Tibial artery (tissue), 4 donors: Measurements from ENCODE around the gene KLHL29.

Experiments used
- DNase-seq, 2 donors: peaks; one replicate each; pipeline ENCODE4 v3.0.0-alpha.2; 2019
- H3K27ac ChIP-seq, 2 donors: fragments of 200-600 bp; sonication (generic) in 1 of 2; 1 replicate in 1 of 2; 2 replicates in 1 of 2; pipeline ENCODE4 v1.5.1; 2018 to 2019; ENCODE audit warnings: mild to moderate bottlenecking in 1 of 2
- H3K27me3 ChIP-seq, 2 donors: fragments of 200-600 bp; sonication (generic) in 1 of 2; one replicate each; pipeline versions ENCODE4 v1.5.1 to v1.6.0; 2016 to 2019
- H3K36me3 ChIP-seq, 3 donors: fragments of 200-600 bp; sonication (generic) in 2 of 3; one replicate each; pipeline ENCODE4 v1.5.1; 2016 to 2019; ENCODE audit warnings: mild to moderate bottlenecking in 2 of 3
- H3K4me1 ChIP-seq, 4 donors: fragments of 200-600 bp; sonication (generic) in 2 of 4; 1 replicate in 3 of 4; 2 replicates in 1 of 4; pipeline ENCODE4 v1.5.1; 2016 to 2019
- H3K4me3 ChIP-seq, 2 donors: fragments of 200-600 bp; sonication (generic) in 1 of 2; 1 replicate in 1 of 2; 2 replicates in 1 of 2; pipeline ENCODE4 v1.5.1; 2018 to 2019; ENCODE audit warnings: mild to moderate bottlenecking in 2 of 2
- H3K9me3 ChIP-seq, 3 donors: fragments of 200-600 bp; sonication (generic) in 1 of 3; one replicate each; pipeline ENCODE4 v1.5.1; 2016 to 2019
- CTCF ChIP-seq, 2 experiments: fragments of 200-600 bp in 1 of 2; fragments of 450-650 bp in 1 of 2; IDR thresholded peaks; one replicate each; pipeline ENCODE4 v1.5.1; 2017 to 2019; ENCODE audit warnings: antibody characterized with exemption in 2 of 2, mild to moderate bottlenecking in 1 of 2, moderate library complexity in 1 of 2
- intact Hi-C: fragments of 100-400 bp; cut with DNase I; formaldehyde crosslinking; loops from one replicate; pipeline ENCODE4 v1.15.0; 2023; ENCODE audit warnings: low total_unique reads

KLHL29 gene

DNA sequence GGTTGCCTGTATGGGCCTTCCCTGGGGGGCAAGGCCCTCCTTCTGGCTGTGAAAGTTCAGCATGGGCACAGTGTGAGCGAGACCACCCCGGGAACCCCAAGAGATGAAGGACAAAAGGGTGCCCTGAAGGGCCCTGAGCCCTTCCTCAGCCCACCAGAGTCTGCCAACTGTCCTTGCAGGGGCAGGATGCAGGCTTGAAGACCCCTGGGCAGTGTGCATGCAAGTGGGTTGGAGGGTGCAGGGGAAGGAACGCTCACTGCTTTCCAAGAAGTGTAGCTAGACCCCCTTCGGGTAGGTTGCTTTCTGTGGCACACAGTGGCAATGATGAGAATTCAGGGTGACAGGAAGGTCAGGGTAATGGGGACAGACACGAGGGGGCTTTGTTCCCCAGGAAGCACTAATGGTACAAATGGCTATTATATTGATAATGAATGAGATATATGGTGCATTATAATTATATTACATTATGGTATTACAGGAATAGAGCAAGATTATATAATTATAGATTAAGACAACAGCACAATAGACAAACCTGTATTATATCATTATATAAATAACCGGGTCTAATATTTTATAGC is 313.2 kb downstream of the KLHL29 start:
- intact Hi-C loops: no loop called here
- H3K4me1 ChIP-seq: no peaks in the 10 kb centered on the region
- no peak for TF ChIP-seq CTCF (IDR thresholded peaks at IDR 0.05)
- no peaks in the 10 kb centered on the region for H3K27me3 ChIP-seq
- H3K36me3 ChIP-seq: peaks cover 46 to 86% (median 68%) of the 10 kb centered on the region in 3 donors
- H3K4me3 ChIP-seq: no peak overlapping the region
- no peak overlapping the region for H3K27ac ChIP-seq
- H3K9me3 ChIP-seq: no peaks in the 10 kb centered on the region
- peak in 1 of 2 donors; percentile 42 for DNase-seq

GRCh38 chr2:23698721-23699579 is 314.0 kb downstream of the KLHL29 start:
- Histone ChIP-seq H3K27me3 (no peaks in the 10 kb centered on the region), H3K4me1 (no peaks in the 10 kb centered on the region), H3K36me3 (peaks cover 54 to 86% (median 68%) of the 10 kb centered on the region in 3 donors), H3K4me3 (no peak overlapping the region), H3K9me3 (no peaks in the 10 kb centered on the region), H3K27ac (no peak overlapping the region)
- peak; percentile 13 to 63 for DNase-seq
- no peak for TF ChIP-seq CTCF (IDR thresholded peaks at IDR 0.05)
- intact Hi-C loops: no loop called here

DNA sequence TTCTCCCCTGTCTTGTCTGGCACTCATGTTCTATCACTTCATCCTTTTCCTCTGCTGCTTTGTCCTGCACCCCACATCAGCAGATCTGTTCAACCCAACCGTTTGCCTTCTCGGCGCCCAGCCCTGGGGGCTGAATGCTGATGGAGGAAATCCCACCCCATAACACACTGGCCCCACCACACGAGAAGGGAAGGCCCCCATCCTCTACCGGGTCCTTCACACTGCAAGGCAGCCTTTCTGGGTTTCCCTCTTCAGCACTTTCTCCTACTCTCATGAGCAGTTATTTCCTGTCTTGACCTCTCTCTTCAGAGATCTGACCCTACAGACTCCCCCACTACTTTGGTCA is 314.6 kb downstream of the KLHL29 start:
- no peak overlapping the region for H3K27ac ChIP-seq
- intact Hi-C loops: no loop called here

GRCh38 chr2:23700627-23701026 is 315.6 kb downstream of the KLHL29 start:
- intact Hi-C loops: no loop called here
- TF ChIP-seq CTCF (IDR thresholded peaks at IDR 0.05): no peak
- no peak overlapping the region for H3K27ac ChIP-seq
- no peaks in the 10 kb centered on the region for H3K27me3 ChIP-seq
- no peaks in the 10 kb centered on the region for H3K9me3 ChIP-seq
- H3K36me3 ChIP-seq: peaks cover 53 to 88% (median 65%) of the 10 kb centered on the region in 3 donors
- H3K4me1 ChIP-seq: no peaks in the 10 kb centered on the region
- DNase-seq: no peak
- H3K4me3 ChIP-seq: no peak overlapping the region

More for the DNA sequence above, 314.6 kb downstream of the KLHL29 start:
- peaks cover 60 to 86% (median 68%) of the 10 kb centered on the region in 3 donors for H3K36me3 ChIP-seq
- H3K9me3 ChIP-seq: no peaks in the 10 kb centered on the region
- H3K4me3 ChIP-seq: no peak overlapping the region
- no peaks in the 10 kb centered on the region for H3K27me3 ChIP-seq
- TF ChIP-seq CTCF (IDR thresholded peaks at IDR 0.05): no peak
- peak in 1 of 2 donors; percentile 16 for DNase-seq
- H3K4me1 ChIP-seq: no peaks in the 10 kb centered on the region

- peak in 1 of 2 donors; percentile 13 for DNase-seq
- Histone ChIP-seq H3K4me3 (no peak overlapping the region), H3K9me3 (no peaks in the 10 kb centered on the region), H3K27ac (no peak overlapping the region), H3K36me3 (peaks cover 47 to 88% (median 70%) of the 10 kb centered on the region in 3 donors), H3K4me1 (peaks cover 0 to 5% (median 0%) of the 10 kb centered on the region in 4 donors), H3K27me3 (no peaks in the 10 kb centered on the region)
- no peak for TF ChIP-seq CTCF (IDR thresholded peaks at IDR 0.05)
- intact Hi-C loops: no loop called here
Observed at GRCh38 chr2:23703037-23703582, 318.1 kb downstream of the KLHL29 start.
